GM18507 (cell line): ENCODE data around the gene RNF223.
"Not testable (repeated sequence)": the region's sequence is repeated elsewhere in the genome, so short reads cannot be mapped to it uniquely, and the experiment has no call there.

Experiments
- DNase-seq: peaks from one replicate; pipeline ENCODE4 v3.0.0; 2011; ENCODE audit warnings: low read depth; ENCODE audit not compliant: insufficient read length; ENCODE audit errors: extremely low spot score
- FAIRE-seq: peaks from 2 replicates; lab custom pipeline; 2011; peaks lifted over from hg19 to GRCh38; lab: Jason Lieb, UNC

The RNF223 gene

DNA sequence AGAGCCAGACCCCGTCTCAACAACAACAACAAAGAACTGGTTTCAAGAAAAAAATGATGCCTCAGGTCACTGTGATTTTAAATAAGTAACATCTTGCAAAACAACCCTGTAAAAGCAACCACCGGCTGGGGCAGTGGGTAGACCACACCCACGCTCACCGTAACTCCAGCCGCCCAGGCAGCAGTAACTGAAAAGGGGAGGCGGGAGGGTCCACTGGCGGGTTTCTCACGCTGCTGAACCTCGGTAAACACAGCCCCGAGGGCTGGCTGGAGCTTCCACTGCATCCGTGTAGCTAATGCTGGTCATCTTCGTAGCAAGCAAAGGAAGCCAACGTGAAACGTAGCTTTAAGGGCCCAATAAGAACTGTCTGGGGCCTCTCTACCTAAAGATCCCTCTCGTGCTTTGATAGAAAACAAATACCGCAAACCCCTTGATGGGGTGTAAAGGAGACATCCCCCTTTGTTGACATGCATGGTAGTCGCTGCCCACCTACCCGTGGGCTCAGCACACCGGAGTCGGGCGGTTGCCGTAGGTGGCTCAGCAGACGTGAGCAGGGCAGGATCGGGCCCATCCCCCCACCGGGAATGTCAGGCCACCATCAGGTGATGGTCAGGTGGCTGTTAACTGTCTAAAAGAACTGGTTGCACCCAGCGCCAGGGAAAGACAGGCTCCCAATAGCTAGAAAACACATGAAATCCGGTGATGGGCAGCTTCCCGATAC is 37.6 kb upstream of the RNF223 start:
- DNase-seq (no peak), FAIRE-seq (no peak)

GRCh38 chr1:1110561-1110971 is 36.5 kb upstream of the RNF223 start:
- FAIRE-seq: no peak
- no peak for DNase-seq

GRCh38 chr1:1109743-1110142 is 35.6 kb upstream of the RNF223 start:
- DNase-seq (no peak), FAIRE-seq (no peak)

DNA sequence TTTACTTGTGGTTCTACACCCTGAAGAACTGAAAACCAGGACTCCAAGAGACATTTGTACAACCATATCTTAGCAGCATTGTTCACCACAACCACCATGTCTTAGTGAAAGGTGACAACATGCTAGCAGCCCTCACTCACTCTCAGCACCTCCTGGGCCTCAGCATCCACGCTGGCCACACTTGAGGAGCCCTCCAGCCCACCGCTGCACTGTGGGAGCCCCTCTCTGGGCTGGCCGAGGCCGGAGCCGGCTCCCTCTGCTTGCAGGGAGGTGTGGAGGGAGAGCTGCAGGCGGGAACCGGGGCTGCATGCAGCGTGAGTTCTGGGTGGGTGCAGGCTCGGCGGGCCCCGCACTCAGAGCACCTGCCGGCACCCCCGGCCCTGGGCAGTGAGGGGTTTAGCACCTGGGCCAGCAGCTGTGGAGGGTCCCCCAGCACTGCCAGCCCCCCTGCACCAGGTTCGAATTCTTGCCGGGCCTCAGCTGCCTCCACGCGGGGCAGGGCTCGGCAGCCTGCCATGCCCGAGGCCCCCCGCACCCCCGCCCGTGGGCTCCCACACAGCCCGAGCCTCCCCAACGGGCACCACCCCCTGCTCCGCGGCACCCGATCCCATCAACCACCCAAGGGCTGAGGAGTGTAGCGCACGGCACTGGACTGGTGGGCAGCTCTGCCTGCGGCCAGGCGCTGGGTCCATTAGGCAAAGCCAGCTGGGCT is 32.6 kb upstream of the RNF223 start:
- no peak for FAIRE-seq
- no peak for DNase-seq

- not testable (repeated sequence) for FAIRE-seq, DNase-seq
These were observed 30.0 kb upstream of the RNF223 start for GRCh38 chr1:1104152-1104551.

GRCh38 chr1:1101503-1101902 is 27.4 kb upstream of the RNF223 start:
- DNase-seq (no peak), FAIRE-seq (no peak)

GRCh38 chr1:1100296-1100695 is 26.2 kb upstream of the RNF223 start:
- no peak for DNase-seq

DNA sequence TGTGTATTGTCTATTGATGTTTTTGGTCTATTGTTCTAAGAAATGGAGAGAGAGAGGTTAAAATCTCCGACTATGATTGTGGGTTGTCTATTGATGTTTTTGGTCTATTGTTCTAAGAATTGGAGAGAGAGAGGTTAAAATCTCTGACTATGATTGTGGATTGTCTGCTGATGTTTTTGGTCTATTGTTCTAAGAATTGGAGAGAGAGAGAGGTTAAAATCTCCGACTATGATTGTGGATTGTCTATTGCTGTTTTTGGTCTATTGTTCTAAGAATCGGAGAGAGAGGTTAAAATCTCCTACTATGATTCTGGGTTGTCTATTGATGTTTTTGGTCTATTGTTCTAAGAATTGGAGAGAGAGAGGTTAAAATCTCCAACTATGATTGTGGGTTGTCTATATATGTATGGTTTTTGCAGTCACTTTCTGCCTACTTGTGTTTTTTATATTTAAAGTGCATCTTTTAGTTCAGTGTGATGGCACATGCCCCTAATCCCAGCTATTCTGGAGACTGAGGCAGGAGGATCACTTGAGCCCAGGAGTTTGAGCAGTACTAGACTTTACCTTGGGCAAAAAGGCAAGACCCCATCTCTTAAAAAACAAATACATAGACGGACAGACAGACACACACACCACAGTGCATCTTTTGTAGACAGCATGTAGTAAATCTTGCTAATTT is 25.5 kb upstream of the RNF223 start:
- no peak for FAIRE-seq
- DNase-seq: no peak

More at GRCh38 chr1:1100296-1100695, 26.2 kb upstream of the RNF223 start:
- no peak for FAIRE-seq

GRCh38 chr1:1098681-1099421 is 24.7 kb upstream of the RNF223 start:
- FAIRE-seq (peak; percentile 70), DNase-seq (no peak)

GRCh38 chr1:1096136-1096535 is 22.0 kb upstream of the RNF223 start:
- not testable (repeated sequence) for DNase-seq, FAIRE-seq

DNA sequence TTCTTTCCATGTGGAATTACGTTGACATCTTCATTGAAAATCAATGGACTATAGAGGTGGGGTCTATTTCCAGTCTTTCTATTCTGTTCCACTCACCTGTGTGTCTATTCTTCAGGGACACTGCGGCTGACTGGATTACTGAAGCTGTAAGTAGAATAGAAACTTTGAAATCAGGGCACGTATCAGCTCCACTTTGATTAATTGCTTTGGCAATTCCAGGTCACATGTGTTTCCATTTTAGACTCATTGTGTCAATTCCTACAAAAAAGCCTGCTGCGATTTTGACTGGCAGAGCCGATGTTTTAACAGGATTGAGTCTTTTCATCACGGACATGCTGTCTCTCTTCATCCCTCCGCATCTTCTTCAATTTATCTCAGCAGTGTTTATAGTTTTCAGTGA is 20.9 kb upstream of the RNF223 start:
- FAIRE-seq: no peak
- DNase-seq: no peak

GRCh38 chr1:1093610-1093943 is 19.5 kb upstream of the RNF223 start:
- FAIRE-seq (no peak), DNase-seq (no peak)

DNA sequence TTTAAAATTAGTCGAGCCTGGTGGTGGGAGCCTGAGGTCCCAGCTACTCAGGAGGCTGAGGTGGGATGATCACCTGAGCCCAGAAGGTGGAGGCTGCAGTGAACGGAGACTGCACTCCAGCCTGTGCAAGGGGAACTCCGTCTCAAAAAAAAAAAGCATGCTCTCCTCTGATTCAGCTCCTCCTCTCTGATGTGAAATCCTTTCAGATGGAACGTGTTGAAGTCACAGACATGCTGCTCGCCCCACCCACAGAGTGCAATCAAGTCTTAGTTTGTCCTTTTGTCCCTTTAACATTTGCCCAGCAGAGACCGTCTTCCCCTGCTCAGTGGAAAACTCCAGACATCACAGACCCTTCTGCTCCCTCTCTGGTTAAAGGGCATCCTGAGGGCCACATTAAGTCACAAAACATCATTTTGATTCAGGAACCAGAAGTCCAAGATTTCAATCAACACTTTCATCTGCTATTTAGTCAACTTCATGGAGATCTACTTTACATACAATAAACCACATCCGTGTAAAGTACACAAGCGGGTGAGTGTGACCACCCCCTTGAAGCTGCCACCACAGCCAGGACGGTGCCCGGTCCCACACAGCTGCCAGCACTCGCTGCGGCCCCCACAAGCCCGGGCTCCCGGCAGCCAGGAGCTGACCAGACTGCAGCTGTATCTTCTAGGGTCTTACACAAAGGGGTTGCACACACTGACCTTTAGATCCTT is 18.9 kb upstream of the RNF223 start:
- DNase-seq: no peak
- FAIRE-seq: no peak

DNA sequence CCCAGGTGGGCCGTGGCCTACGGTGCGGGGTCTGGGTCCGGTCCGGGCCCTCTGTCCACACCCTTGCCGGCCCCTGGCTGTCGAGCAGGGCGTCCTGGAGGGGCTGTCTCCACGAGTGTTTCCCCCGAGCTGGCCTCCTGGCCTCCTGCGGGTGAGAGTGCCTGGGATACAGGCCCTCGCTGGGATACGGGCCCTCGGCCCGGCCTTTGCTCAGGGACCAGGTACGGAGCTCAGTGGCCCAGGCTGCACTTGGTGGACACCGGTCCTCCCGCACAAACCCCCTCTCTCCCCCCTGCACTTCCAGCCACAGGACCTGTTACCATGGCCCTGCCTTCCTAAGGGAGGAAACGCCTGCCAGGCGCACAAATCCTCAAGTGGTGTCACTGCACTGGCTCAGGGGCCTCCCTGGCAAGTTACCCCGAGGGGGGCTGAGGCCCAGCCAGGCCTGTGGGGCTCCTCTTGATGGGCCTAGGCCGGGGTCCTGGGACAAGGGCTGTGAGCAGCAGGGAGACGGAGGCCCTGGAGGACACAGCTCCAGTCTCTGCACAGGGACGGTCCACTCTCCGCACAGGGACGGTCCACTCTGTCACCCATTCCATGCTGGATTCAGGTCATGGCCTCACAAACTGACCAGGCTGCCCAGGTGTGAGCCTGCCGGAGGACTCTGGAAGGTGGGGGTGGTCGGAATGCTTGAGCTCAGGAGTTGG is 18.2 kb upstream of the RNF223 start:
- DNase-seq (no peak), FAIRE-seq (no peak)

DNA sequence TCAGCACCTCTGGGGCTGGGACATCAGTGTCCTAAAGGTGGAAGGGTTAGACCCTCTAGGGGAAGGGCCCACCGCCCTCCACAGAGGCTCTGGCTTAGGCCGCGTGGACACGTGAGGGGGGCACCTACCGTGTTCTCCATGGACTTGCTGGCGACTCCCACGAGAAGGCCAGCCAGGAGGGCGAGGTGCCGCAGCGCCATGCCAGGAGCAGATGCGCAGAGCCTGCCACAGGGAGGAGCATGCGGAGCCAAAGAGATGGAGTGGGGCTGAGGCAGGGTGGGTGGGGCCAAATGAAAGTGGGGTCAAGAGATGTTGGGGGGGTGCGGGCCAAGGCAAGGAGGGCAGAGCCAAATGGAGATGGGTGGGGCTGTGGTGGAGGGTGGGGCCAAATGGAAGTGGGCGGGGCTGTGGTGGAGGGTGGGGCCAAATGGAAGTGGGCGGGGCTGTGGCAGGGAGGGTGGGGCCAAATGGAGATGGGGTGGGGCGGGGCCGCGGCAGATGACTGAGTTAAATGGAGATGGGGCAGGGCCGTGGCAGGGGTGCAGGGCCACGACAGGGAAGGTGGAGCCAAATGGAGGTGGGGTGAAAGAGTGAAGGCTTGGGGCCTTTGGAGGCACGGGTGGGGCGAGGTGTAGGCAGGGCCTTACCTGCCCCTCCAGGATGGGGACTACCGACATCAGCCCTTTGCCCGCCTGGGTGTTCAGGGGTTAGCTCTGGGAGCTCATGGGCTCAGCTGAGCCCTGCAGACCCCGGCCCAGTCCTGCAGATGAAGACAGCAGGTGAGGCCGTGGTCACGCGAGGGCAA is 17.4 kb upstream of the RNF223 start:
- FAIRE-seq (no peak), DNase-seq (no peak)

DNA sequence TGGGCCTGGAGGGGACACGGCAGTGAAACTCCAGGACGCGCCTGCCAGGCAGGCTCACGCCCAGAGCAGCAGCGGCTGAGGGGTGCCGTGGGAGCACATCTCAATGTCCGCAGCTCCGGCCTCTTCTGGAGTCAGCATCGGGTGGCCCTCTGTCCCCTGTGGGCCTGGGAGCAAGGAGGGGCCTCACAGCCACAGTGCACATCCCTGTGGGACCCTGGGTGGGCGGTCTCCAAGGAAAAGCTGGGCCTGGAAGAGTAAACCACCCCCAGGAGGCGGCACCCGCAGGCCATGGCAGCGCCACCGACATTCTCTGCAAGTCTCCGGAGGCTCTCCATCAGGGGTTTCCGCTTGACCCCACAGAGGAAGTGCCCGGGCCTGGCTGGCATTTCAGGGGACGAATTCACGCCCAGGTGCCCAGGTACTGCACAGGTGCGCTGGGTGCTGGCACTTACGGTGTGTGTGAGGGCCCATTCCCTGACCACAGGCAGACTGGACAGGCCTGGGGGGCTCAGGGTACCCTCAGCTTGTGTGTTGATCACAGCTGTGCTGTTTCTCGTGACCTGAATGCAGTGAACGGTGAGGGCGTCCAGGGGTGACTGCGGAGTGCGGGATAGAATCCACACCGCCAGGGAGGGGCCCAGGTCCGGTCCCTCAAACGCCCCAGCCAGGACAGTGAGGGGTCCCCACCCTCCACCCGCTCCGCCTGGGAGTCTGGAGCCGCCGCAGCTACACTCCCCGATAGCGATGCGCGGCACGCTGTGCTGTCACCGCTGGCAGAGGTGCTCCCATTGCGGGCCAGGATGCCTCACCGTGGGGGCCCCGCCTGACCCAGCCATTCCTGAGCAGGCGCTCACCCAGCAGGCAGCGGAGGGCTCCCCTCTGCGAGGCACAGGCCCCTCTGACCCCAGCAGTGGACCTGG is 16.6 kb upstream of the RNF223 start:
- no peak for FAIRE-seq
- no peak for DNase-seq
